Ishikawa (cell line): ENCODE results near the gene C12orf43.
A peak's percentile ranks its signal among the peaks of the same experiment; 100 is the strongest.

ENCODE experiments used
- CEBPB ChIP-seq: IDR thresholded peaks from 2 replicates; pipeline ENCODE4 v1.6.1; 2012
- CREB1 ChIP-seq: IDR thresholded peaks from 2 replicates; pipeline ENCODE4 v1.6.1; 2012; ENCODE audit warnings: low read depth
- EGR1 ChIP-seq: IDR thresholded peaks from 2 replicates; pipeline ENCODE4 v1.6.1; 2012
- EP300 ChIP-seq: IDR thresholded peaks from 2 replicates; pipeline ENCODE4 v1.6.1; 2012; ENCODE audit warnings: borderline replicate concordance
- FOXM1 ChIP-seq: IDR thresholded peaks from 2 replicates; pipeline ENCODE4 v1.6.1; 2012; ENCODE audit warnings: low read depth, borderline replicate concordance
- NFIC ChIP-seq: IDR thresholded peaks from 2 replicates; pipeline ENCODE4 v1.6.1; 2012
- RAD21 ChIP-seq: IDR thresholded peaks from 2 replicates; pipeline ENCODE4 v1.6.1; 2012; ENCODE audit warnings: low read depth
- TAF1 ChIP-seq: IDR thresholded peaks from 2 replicates; pipeline ENCODE4 v1.6.1; 2012; ENCODE audit warnings: low read depth, mild to moderate bottlenecking
- TCF12 ChIP-seq: IDR thresholded peaks from 2 replicates; pipeline ENCODE4 v1.6.1; 2012; ENCODE audit warnings: low read depth
- TEAD4 ChIP-seq: IDR thresholded peaks from 2 replicates; pipeline ENCODE4 v1.6.1; 2012
- YY1 ChIP-seq: IDR thresholded peaks from 2 replicates; pipeline ENCODE4 v1.6.1; 2012; ENCODE audit warnings: low read depth
- ZBTB7A ChIP-seq: IDR thresholded peaks from 2 replicates; pipeline ENCODE4 v1.6.1; 2012; ENCODE audit warnings: low read depth
- TF ChIP-seq, protein P1 (sequence below): IDR thresholded peaks from 2 replicates; pipeline ENCODE4 v1.6.1; 2012
- TF ChIP-seq, protein P2 (sequence below): IDR thresholded peaks from 2 replicates; pipeline ENCODE4 v1.6.1; 2012
- TF ChIP-seq, protein P3 (sequence below): IDR thresholded peaks from 2 replicates; pipeline ENCODE4 v1.6.1; 2012; ENCODE audit warnings: low read depth, mild to moderate bottlenecking

C12orf43 gene

DNA sequence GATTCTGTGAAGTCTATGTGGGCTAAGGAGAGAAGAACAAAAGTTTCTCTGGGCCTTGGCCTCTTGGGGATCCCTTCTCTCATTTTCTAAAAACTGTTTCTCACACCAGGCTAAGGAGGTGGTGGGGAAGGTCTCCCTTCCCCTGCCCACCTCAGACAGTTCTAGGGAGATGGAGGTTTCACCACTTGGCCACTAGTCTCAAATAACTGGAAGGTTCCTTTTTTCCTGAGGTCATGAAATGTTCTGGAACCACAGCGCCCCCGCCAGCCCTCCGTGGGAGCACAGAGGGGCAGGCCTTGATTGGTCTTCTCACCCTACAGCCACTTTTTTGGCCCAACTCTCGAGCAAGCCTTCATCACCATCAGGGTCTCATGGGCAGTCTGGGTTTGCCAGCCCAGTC, 12.6 kb downstream of the C12orf43 start:
- TF ChIP-seq CEBPB, result no peak
- TF ChIP-seq TEAD4, result no peak
- TF ChIP-seq FOXM1, result no peak
- TF ChIP-seq RAD21, result peak; percentile 14; the same call in 1 of the 2 replicates
- TF ChIP-seq ZBTB7A, result no peak

DNA sequence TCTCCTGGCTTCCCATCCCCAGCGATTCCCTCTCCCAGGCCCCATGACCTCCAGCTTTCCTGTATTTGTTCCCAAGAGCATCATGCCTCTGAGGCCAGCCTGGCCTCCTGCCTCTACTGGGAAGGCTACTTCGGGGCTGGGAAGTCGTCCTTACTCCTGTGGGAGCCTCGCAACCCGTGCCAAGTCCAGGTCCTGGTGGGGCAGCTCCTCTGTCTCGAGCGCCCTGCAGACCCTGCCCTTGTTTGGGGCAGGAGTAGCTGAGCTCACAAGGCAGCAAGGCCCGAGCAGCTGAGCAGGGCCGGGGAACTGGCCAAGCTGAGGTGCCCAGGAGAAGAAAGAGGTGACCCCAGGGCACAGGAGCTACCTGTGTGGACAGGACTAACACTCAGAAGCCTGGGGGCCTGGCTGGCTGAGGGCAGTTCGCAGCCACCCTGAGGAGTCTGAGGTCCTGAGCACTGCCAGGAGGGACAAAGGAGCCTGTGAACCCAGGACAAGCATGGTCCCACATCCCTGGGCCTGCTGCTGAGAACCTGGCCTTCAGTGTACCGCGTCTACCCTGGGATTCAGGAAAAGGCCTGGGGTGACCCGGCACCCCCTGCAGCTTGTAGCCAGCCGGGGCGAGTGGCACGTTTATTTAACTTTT, 14.3 kb downstream of the C12orf43 start:
- TF ChIP-seq FOXM1, result no peak
- TF ChIP-seq ZBTB7A, result no peak
- TF ChIP-seq TCF12, result no peak
- no peak for TF ChIP-seq CREB1

DNA sequence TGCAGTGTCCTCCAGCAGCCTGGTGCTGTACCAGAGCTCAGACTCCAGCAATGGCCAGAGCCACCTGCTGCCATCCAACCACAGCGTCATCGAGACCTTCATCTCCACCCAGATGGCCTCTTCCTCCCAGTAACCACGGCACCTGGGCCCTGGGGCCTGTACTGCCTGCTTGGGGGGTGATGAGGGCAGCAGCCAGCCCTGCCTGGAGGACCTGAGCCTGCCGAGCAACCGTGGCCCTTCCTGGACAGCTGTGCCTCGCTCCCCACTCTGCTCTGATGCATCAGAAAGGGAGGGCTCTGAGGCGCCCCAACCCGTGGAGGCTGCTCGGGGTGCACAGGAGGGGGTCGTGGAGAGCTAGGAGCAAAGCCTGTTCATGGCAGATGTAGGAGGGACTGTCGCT, 15.2 kb downstream of the C12orf43 start:
- TF ChIP-seq, protein P1, sequence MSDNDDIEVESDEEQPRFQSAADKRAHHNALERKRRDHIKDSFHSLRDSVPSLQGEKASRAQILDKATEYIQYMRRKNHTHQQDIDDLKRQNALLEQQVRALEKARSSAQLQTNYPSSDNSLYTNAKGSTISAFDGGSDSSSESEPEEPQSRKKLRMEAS, result no peak
- TF ChIP-seq CEBPB (no peak), TEAD4 (no peak), NFIC (no peak), TCF12 (no peak), YY1 (no peak), FOXM1 (no peak), EP300 (no peak), ZBTB7A (no peak), CREB1 (no peak), EGR1 (no peak), TAF1 (no peak), RAD21 (no peak)
- TF ChIP-seq, protein P2, sequence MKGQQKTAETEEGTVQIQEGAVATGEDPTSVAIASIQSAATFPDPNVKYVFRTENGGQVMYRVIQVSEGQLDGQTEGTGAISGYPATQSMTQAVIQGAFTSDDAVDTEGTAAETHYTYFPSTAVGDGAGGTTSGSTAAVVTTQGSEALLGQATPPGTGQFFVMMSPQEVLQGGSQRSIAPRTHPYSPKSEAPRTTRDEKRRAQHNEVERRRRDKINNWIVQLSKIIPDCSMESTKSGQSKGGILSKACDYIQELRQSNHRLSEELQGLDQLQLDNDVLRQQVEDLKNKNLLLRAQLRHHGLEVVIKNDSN, result no peak
- TF ChIP-seq, protein P3, sequence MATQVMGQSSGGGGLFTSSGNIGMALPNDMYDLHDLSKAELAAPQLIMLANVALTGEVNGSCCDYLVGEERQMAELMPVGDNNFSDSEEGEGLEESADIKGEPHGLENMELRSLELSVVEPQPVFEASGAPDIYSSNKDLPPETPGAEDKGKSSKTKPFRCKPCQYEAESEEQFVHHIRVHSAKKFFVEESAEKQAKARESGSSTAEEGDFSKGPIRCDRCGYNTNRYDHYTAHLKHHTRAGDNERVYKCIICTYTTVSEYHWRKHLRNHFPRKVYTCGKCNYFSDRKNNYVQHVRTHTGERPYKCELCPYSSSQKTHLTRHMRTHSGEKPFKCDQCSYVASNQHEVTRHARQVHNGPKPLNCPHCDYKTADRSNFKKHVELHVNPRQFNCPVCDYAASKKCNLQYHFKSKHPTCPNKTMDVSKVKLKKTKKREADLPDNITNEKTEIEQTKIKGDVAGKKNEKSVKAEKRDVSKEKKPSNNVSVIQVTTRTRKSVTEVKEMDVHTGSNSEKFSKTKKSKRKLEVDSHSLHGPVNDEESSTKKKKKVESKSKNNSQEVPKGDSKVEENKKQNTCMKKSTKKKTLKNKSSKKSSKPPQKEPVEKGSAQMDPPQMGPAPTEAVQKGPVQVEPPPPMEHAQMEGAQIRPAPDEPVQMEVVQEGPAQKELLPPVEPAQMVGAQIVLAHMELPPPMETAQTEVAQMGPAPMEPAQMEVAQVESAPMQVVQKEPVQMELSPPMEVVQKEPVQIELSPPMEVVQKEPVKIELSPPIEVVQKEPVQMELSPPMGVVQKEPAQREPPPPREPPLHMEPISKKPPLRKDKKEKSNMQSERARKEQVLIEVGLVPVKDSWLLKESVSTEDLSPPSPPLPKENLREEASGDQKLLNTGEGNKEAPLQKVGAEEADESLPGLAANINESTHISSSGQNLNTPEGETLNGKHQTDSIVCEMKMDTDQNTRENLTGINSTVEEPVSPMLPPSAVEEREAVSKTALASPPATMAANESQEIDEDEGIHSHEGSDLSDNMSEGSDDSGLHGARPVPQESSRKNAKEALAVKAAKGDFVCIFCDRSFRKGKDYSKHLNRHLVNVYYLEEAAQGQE, result no peak

DNA sequence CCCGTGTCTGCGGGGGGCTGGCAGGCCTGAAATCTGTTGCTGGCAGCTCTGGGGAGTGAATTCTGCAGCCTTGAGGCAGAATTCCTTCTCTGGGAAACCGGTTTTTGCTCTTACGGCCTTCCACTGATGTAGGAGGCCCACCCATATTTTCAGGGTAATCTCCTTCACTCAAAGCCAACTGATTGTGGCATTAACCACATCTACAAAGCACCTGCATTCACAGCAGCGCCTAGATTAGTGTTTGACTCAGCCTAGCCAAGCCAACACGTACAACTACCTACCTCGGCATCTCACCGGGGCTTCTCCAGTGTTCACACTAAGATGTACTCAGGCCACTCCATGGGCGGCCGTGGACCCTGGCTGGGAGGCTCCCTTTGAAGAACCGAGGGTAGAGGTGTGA, 15.8 kb downstream of the C12orf43 start:
- TF ChIP-seq, protein P1, result no peak
- TF ChIP-seq RAD21 (no peak), TCF12 (no peak), EP300 (no peak), NFIC (no peak), CEBPB (no peak), ZBTB7A (no peak), YY1 (no peak), TAF1 (no peak), CREB1 (no peak), TEAD4 (no peak), FOXM1 (no peak), EGR1 (no peak)
- TF ChIP-seq, protein P2, result no peak
- TF ChIP-seq, protein P3, result no peak

DNA sequence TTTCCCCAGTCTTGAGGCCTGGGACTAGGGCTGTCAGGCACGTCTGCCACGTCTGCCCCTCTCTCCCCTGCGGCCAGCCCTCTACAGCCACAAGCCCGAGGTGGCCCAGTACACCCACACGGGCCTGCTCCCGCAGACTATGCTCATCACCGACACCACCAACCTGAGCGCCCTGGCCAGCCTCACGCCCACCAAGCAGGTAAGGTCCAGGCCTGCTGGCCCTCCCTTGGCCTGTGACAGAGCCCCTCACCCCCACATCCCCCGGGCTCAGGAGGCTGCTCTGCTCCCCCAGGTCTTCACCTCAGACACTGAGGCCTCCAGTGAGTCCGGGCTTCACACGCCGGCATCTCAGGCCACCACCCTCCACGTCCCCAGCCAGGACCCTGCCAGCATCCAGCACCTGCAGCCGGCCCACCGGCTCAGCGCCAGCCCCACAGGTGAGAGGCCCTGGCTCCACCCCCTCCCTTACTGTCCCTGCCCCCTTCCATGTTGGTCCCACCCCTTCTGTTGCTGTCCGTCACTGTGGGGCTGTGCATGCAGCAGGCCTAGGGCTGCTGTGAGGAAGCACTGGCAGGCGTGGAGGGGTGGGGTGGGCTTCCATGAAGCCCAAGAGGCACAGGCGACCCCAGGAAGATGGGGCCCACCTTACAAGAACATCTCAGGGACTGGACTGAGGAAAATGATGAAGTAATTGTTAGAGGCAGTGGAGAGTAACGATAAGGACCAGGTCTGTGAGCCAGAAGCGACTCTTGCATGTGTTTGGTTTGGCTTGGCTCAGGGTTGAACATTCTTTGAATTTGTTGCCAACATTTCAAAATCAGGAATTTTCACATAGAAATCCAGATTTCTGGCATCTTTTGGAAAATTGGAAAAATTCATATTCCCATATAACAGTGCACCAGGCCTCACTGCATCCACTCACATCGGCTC, 16.8 kb downstream of the C12orf43 start:
- TF ChIP-seq, protein P2, result no peak
- TF ChIP-seq CREB1, result no peak
- no peak for TF ChIP-seq FOXM1
- TF ChIP-seq YY1, result no peak
- TF ChIP-seq TEAD4, result no peak
